B cell (primary cell): ENCODE measurements around the gene ARHGDIA. TPM values are rescaled to one million over a fixed set of nuclear protein-coding genes. Genes with fewer than 3 reads are reported as not detected.
A peak's percentile ranks its signal among the peaks of the same experiment; 100 is the strongest.

Experiments
- ATAC-seq: fragments of 200-7000 bp; cut with Tn5 transposase; one replicate; pipeline ENCODE4 v1.10.0; 2021; ENCODE audit warnings: low read depth, mild to moderate bottlenecking, moderate number of reproducible peaks, moderate library complexity
- CTCF ChIA-PET: fragments of 350-600 bp; sonication (Branson Sonifier 250); formaldehyde crosslinking; loops from one replicate; lab custom pipeline; 2021; ENCODE audit warnings: antibody characterized with exemption, inconsistent platforms; lab: Charles Lee
- POLR2A ChIA-PET: fragments of 350-600 bp; sonication (Branson Sonifier 250); formaldehyde crosslinking; loops from one replicate; lab custom pipeline; 2021; ENCODE audit warnings: antibody characterized with exemption; lab: Charles Lee
- DNase-seq: peaks from one replicate; pipeline ENCODE4 v3.0.0; 2013
- H2AFZ ChIP-seq: 2 replicates; pipeline ENCODE4 v1.6.1; 2012; ENCODE audit warnings: mild to moderate bottlenecking, low read depth, low read length; ENCODE audit not compliant: insufficient read depth, poor library complexity, severe bottlenecking
- H3K27ac ChIP-seq, 2 donors: 1 replicate in 1 of 2; 2 replicates in 1 of 2; pipeline ENCODE4 v1.5.1; 2012 to 2013; ENCODE audit warnings: low read length in 2 of 2, mild to moderate bottlenecking in 2 of 2, moderate library complexity in 1 of 2
- H3K27me3 ChIP-seq, 4 experiments: fragments of 200-600 bp in 1 of 4; sonication (generic) in 1 of 4; replicated peaks in 1 of 4; 1 replicate in 2 of 4; 2 replicates in 2 of 4; pipeline versions ENCODE4 v1.6.1 to v1.7.0; 2013 to 2016; ENCODE audit warnings: low read length in 3 of 4, mild to moderate bottlenecking in 2 of 4, mixed read lengths in 1 of 4, moderate library complexity in 1 of 4; ENCODE audit not compliant: insufficient read depth in 4 of 4, control insufficient read depth in 3 of 4; ENCODE audit errors: control extremely low read depth in 1 of 4
- H3K36me3 ChIP-seq, 2 experiments: replicated peaks in 1 of 2; 1 replicate in 1 of 2; 2 replicates in 1 of 2; pipeline versions ENCODE4 v1.6.1 to v1.7.1; 2013; ENCODE audit warnings: low read length in 1 of 2; ENCODE audit not compliant: insufficient read depth in 2 of 2, control insufficient read depth in 1 of 2; ENCODE audit errors: control extremely low read depth in 1 of 2, extremely low read depth in 1 of 2
- H3K4me1 ChIP-seq, 2 donors: fragments of 200-600 bp in 1 of 2; sonication (generic) in 1 of 2; 1 replicate in 1 of 2; 2 replicates in 1 of 2; pipeline versions ENCODE4 v1.5.1 to v1.6.1; 2013 to 2017; ENCODE audit warnings: low read length in 2 of 2; ENCODE audit not compliant: control insufficient read depth in 2 of 2, insufficient read depth in 2 of 2
- H3K4me2 ChIP-seq: replicated peaks from 2 replicates; pipeline ENCODE3; 2012; ENCODE audit warnings: mild to moderate bottlenecking, low read depth, low read length; ENCODE audit not compliant: poor library complexity, severe bottlenecking
- H3K4me3 ChIP-seq, 5 experiments: fragments of 200-600 bp in 1 of 5; sonication (generic) in 1 of 5; 1 replicate in 3 of 5; 2 replicates in 2 of 5; pipeline versions ENCODE4 v1.5.1 to v1.7.0; 2011 to 2016; ENCODE audit warnings: low read length in 4 of 5, mild to moderate bottlenecking in 4 of 5, low read depth in 2 of 5, control low read depth in 1 of 5, moderate library complexity in 1 of 5; ENCODE audit not compliant: insufficient read depth in 1 of 5; ENCODE audit errors: control extremely low read depth in 1 of 5, extremely low read depth in 1 of 5
- H3K79me2 ChIP-seq: fragments of 200-600 bp; sonication (generic); one replicate; pipeline ENCODE4 v1.6.0; 2016; ENCODE audit warnings: low read length; ENCODE audit not compliant: control insufficient read depth, insufficient read depth
- H3K9ac ChIP-seq: fragments of 200-600 bp; sonication (generic); 2 replicates; pipeline ENCODE4 v1.6.1; 2017; ENCODE audit warnings: mild to moderate bottlenecking, low read length, moderate library complexity
- H3K9me3 ChIP-seq, 3 donors: one replicate each; pipeline versions ENCODE4 v1.6.1 to v1.7.1; 2013; ENCODE audit warnings: low read length in 2 of 3; ENCODE audit not compliant: control insufficient read depth in 2 of 3, insufficient read depth in 1 of 3; ENCODE audit errors: control extremely low read depth in 1 of 3
- H4K20me1 ChIP-seq: 2 replicates; pipeline ENCODE4 v1.6.0; 2012; ENCODE audit warnings: mild to moderate bottlenecking, low read length; ENCODE audit not compliant: insufficient read depth, control insufficient read depth, poor library complexity, severe bottlenecking
- H3K27ac Mint-ChIP-seq: one replicate; pipeline ENCODE4 v1.8.0; 2021; ENCODE audit warnings: mixed read lengths
- H3K27me3 Mint-ChIP-seq: one replicate; pipeline ENCODE4 v1.8.0; 2021; ENCODE audit warnings: mixed read lengths
- H3K4me1 Mint-ChIP-seq: one replicate; pipeline ENCODE4 v1.8.0; 2021; ENCODE audit warnings: mixed read lengths
- H3K4me3 Mint-ChIP-seq: one replicate; pipeline ENCODE4 v1.8.0; 2021; ENCODE audit warnings: mixed read lengths
- H3K9me3 Mint-ChIP-seq: one replicate; pipeline ENCODE4 v1.8.0; 2022; ENCODE audit warnings: mixed read lengths; ENCODE audit not compliant: insufficient read depth
- EZH2 ChIP-seq: IDR thresholded peaks from 2 replicates; pipeline ENCODE4 v1.6.1; 2012; ENCODE audit warnings: borderline replicate concordance, low read depth, mild to moderate bottlenecking, moderate library complexity, low read length; ENCODE audit not compliant: insufficient read depth, poor library complexity, severe bottlenecking
- WGBS: methylation state at CpG from one replicate; pipeline ENCODE4 v1.1.5; 2013; ENCODE audit warnings: missing lambda C conversion rate; ENCODE audit not compliant: insufficient coverage; 5-methylcytosine and 5-hydroxymethylcytosine counted together
- intact Hi-C: fragments of 100-400 bp; cut with micrococcal nuclease; formaldehyde crosslinking; loops from one replicate; pipeline ENCODE4 v1.10.0; 2022
- polyA plus RNA-seq: library from polyadenylated mRNA; depleted of rRNA; stranded (reverse); fragments of >200 nt; gene quantifications from 2 replicates; pipeline ENCODE4 v1.2.3, GENCODE V29; 2012
- total RNA-seq, 2 donors: library from RNA; stranded (reverse); fragments of 120-200 nt in 1 of 2; gene quantifications; 1 replicate in 1 of 2; 2 replicates in 1 of 2; pipeline versions ENCODE4 v1.2.3 to v1.2.4, GENCODE V29; 2013 to 2022
- TF ChIP-seq, protein P1 (sequence below): fragments of 200-600 bp; IDR thresholded peaks from one replicate; pipeline ENCODE4 v1.8.0; 2022; ENCODE audit warnings: antibody characterized with exemption, mild to moderate bottlenecking

Gene ARHGDIA
- total and polyA plus RNA-seq, 2 donors (not counting 1 experiment from before 2014, with no cell fraction given) = 262 to 510 TPM

DNA sequence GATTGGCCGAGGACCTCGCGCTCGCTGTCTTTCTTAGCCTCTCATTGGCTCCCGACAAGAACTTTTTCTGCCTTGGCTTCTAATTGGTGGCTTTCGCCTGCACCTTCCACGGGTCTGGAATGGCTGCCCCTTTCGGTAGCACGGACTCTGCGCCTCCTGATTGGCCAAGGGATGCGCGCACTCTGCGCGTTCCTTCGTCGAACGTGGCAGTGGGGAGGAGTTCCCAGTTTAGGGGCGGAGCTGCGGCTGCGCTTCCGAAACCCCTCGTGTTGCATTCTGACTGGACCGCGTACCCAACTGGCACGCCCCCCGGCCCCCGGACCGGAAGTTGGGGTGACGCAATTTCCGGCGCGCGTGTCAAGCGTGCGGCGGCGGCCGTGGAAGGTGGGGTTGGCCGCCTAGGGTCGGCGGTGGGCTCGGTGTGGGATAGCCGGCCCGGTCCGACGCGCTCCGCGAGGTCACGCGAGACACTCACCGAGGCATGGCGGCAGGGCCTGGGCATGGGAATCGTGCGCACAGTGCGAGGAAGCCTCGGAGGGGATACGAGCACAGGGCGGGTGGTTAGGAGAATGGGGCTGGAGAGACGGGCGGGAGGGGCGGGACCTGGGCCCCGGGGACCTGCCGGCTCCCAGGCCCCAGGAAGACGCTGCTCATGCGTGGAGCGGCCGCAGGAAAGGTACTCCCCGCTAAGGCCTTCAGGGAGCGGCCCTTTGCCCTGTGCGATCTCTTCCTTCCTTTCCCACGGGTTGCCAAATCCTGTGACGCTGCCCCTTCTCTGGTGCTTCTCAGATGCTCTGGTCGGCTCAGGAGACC is 10.2 kb downstream of the ARHGDIA start:
- ChIA-PET CTCF (interaction anchor here (0.8 to 1.6 kb wide), 3 partner anchors 9 to 158 kb away, joined by 4 to 7 read pairs (median 4); partner anchors contain the start of genes ARHGDIA and MRPL12), POLR2A (interaction anchor here (0.7 to 2.5 kb wide), 4 partner anchors 9 to 28 kb away, joined by 6 to 15 read pairs (median 8); partner anchors contain the start of genes ARHGDIA and MCRIP1)
- H3K4me1 ChIP-seq = peaks cover 17 to 26% of the 10 kb centered on the region in 2 donors
- peaks cover 0 to 15% of the 10 kb centered on the region in 2 experiments for H3K36me3 ChIP-seq
- peak; percentile 91 for DNase-seq
- peak overlapping the region; percentile 39 to 75 (median 71) for H3K4me3 ChIP-seq
- Mint-ChIP-seq H3K4me1 (peaks cover 32% of the 10 kb centered on the region), H3K4me3 (peak overlapping the region; percentile 92), H3K9me3 (no peaks in the 10 kb centered on the region), H3K27me3 (no peaks in the 10 kb centered on the region), H3K27ac (peak overlapping the region; percentile 96)
- TF ChIP-seq EZH2 = peak; percentile 100
- TF ChIP-seq, protein P1, sequence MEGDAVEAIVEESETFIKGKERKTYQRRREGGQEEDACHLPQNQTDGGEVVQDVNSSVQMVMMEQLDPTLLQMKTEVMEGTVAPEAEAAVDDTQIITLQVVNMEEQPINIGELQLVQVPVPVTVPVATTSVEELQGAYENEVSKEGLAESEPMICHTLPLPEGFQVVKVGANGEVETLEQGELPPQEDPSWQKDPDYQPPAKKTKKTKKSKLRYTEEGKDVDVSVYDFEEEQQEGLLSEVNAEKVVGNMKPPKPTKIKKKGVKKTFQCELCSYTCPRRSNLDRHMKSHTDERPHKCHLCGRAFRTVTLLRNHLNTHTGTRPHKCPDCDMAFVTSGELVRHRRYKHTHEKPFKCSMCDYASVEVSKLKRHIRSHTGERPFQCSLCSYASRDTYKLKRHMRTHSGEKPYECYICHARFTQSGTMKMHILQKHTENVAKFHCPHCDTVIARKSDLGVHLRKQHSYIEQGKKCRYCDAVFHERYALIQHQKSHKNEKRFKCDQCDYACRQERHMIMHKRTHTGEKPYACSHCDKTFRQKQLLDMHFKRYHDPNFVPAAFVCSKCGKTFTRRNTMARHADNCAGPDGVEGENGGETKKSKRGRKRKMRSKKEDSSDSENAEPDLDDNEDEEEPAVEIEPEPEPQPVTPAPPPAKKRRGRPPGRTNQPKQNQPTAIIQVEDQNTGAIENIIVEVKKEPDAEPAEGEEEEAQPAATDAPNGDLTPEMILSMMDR = no peak
- H3K9me3 ChIP-seq = no peaks in the 10 kb centered on the region
- H3K27me3 ChIP-seq = no peaks in the 10 kb centered on the region
- peak overlapping the region; percentile 72 for H3K9ac ChIP-seq
- H3K79me2 ChIP-seq = peaks cover 60% of the 10 kb centered on the region
- peak overlapping the region; percentile 80 for H3K4me2 ChIP-seq
- peak overlapping the region; percentile 94 to 98 for H3K27ac ChIP-seq
- ATAC-seq = peak; percentile 89
- WGBS = under 1% methylated on average over 74 of the region's 74 CpGs
- H2AFZ ChIP-seq = peak overlapping the region; percentile 60
- intact Hi-C loops = loop anchor here (1.0 to 10.0 kb wide), 11 partner anchors 10 to 434 kb away; partner anchors contain the start of genes ALYREF, ANAPC11, ARHGDIA and ARL16
- H4K20me1 ChIP-seq = peaks cover 40% of the 10 kb centered on the region
